Activated naive CD8-positive, alpha-beta T cell treated with anti-CD3 and anti-CD28 coated beads, Interleukin-2, amount 50 U/mL, for 24 hours (primary cell): Measurements from ENCODE around the gene LINC01488.

Experiments
- ATAC-seq: fragments of 150-1000 bp; cut with Tn5 transposase; one replicate; pipeline ENCODE4 v1.10.0; 2021
- DNase-seq: peaks from one replicate; pipeline ENCODE4 v3.0.0; 2021
- H3K27ac Mint-ChIP-seq: one replicate; pipeline ENCODE4 v1.8.0; 2021; ENCODE audit warnings: mild to moderate bottlenecking, mixed read lengths
- H3K27me3 Mint-ChIP-seq: one replicate; pipeline ENCODE4 v1.8.0; 2021; ENCODE audit warnings: mixed read lengths
- H3K36me3 Mint-ChIP-seq: one replicate; pipeline ENCODE4 v1.8.0; 2021; ENCODE audit warnings: low read depth, mixed read lengths
- H3K4me1 Mint-ChIP-seq: one replicate; pipeline ENCODE4 v1.8.0; 2021; ENCODE audit warnings: mixed read lengths
- H3K4me3 Mint-ChIP-seq: one replicate; pipeline ENCODE4 v1.8.0; 2021; ENCODE audit warnings: mild to moderate bottlenecking, moderate library complexity, mixed read lengths
- H3K9me3 Mint-ChIP-seq: one replicate; pipeline ENCODE4 v1.8.0; 2021; ENCODE audit warnings: mixed read lengths

The LINC01488 gene

DNA sequence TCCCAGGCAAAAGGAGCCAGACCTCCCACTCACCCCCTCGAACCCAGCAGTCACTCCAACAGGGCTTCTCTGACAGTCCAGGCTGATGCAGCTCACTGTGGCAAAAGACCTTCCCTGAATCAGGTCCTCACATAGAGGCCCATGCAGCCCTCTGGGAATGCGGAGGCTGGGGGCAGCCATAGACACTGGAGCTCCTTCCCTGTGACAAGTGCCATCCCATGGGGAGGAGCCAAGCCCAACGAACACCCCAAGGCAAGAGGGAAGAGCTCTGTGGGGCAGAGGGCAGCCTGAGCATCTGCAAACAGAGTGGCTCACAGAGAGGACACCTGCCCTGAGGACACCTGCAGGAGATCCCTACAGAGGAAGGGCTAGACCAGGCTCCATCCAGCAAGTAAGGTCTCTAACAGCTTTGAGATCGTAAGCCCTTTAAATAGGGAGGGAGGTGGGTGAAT lies at the start of gene LINC01488:
TSS of gene LINC01488 (plus strand) at position 271 of the 452 bp plus-strand sequence.
- Mint-ChIP-seq H3K27ac (no peak within 1 kb of the TSS), H3K36me3 (no peaks in the 10 kb centered on the region), H3K4me3 (no peak within 1 kb of the TSS), H3K4me1 (no peaks in the 10 kb centered on the region), H3K27me3 (no peaks in the 10 kb centered on the region), H3K9me3 (no peaks in the 10 kb centered on the region)
- ATAC-seq, result no peak
- no peak for DNase-seq

DNA sequence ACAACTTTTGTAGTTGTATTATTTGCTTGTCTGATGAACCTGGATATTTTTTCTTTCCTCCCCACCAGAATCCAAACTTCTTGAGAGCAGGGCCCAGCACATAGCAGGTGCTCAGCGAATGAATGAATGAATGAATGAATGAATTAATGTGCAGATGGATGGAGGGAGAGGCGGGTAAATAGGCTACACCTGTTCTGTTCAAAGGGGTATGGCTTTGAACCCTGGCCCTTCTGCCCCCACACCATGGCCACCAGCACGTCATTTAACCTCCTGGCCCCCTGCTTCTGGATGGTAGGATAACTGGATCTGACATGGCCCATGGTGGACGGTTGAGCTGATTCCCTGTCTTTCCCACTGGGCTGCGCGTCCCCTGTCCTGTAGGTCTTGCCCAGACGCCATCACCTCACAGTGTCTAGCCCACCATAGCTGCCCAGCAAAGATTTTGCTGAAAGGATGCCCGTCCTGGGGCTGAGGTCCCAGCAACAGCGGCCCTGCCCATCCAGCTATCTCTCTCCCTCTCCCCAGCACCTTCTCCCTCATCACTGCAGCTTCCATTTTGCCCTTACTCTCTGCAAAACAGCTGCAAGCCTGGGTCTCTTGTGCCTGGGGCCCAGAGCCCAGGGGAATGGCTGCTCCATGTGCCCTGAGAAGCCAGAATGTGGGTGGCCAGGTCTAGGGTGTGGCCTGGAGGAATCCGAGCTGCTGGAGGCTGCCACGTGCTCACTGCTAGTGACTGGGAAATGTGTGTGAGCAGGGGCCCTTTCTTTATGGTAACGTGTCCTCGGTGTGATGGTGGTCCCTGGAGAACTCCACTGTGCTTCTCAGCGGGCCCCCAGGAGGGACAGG lies 49.3 kb upstream of the LINC01488 start:
- H3K4me1 Mint-ChIP-seq, result no peaks in the 10 kb centered on the region
- H3K4me3 Mint-ChIP-seq, result no peak overlapping the region
- DNase-seq (no peak), ATAC-seq (no peak)
- H3K36me3 Mint-ChIP-seq, result no peaks in the 10 kb centered on the region
- H3K27me3 Mint-ChIP-seq, result peaks cover 32% of the 10 kb centered on the region
- H3K9me3 Mint-ChIP-seq, result no peaks in the 10 kb centered on the region
- no peak overlapping the region for H3K27ac Mint-ChIP-seq

DNA sequence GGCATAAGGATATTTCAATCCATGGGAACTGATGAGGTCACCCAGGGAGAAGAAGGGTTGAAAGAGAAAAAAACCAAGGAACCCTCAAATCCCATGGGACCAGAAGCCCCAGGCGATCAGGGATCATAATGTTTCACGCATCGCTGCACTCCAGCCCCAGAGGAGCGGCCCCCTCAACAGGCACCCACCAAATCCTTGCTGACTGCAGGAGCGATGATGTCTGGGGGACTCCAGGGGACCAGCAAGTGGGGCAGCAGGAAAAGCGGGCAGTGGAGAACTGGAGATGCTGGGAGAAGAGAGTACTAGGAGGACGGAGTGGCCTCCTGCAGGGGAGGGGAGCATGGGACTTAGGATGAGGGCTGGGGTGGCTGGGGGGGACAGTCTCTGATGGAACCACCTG lies 47.7 kb upstream of the LINC01488 start:
- Mint-ChIP-seq H3K4me3 (no peak overlapping the region), H3K27me3 (peaks cover 33% of the 10 kb centered on the region), H3K4me1 (no peaks in the 10 kb centered on the region), H3K9me3 (no peaks in the 10 kb centered on the region), H3K36me3 (no peaks in the 10 kb centered on the region), H3K27ac (no peak overlapping the region)
- DNase-seq (no peak), ATAC-seq (no peak)

DNA sequence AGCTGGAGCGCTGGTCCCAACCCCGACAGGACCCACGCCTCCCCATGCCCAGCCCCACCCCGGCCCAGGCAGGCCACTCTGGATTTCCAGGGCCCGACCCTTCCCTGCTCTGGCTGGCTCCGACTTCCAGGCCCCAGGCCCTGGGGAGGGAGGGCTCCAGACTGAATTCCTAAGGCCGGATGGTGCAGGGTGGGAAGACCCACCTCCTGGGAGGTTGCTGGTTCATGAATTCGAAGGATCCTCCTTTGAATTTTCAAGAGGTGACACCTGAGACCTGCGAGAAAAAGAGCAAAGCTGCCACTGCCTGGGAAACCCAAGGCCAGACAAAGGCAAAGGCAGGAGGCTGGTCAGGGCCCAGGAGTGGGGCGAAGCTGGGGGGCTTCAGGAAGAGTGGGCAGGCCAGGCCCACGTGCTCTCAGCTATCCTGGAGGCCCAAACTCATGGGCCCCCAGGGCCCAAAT lies 47.0 kb upstream of the LINC01488 start:
- DNase-seq (no peak), ATAC-seq (no peak)
- Mint-ChIP-seq H3K4me3 (no peak overlapping the region), H3K4me1 (no peaks in the 10 kb centered on the region), H3K27me3 (peaks cover 30% of the 10 kb centered on the region), H3K9me3 (no peaks in the 10 kb centered on the region), H3K36me3 (no peaks in the 10 kb centered on the region), H3K27ac (no peak overlapping the region)

DNA sequence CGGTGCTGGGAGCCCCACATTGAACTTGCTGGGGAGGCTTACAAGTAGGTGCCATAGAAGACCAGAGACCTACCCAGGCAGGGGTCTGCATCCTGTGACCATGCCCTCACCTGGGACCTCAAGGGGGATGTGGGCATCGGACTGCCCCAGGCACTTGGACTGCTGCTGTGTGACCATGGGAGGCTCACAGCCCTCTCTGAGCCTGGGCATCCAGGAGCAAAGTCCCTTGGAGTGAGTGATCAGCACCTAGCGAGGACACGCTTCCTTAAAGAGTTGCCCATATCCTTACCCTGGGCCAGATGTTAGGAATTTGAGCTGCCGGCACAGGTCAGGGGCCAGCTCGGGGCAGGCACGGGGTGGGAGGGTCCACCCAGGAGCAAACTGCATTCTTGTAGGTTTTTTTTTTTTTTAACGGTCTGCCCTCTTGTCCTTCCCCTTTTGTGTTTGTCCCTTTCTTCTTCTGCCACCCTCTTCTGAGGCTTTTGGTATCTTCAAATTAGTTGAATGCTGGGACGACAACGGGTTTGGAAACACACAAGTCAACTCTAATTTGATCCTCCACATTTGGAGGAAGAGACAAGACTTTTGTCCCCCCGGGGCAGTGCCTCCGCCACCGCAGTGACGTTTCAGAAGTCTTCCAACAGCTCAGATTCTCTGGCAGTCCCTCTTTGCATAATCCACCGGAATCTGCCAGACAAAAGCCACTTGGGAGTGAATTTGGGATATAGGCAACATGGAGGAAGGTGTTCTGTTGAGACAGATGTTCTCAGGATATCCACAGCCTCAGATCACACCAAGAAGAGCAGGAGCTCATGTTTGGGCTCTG lies 46.1 kb upstream of the LINC01488 start:
- Mint-ChIP-seq H3K36me3 (no peaks in the 10 kb centered on the region), H3K27me3 (peaks cover 35% of the 10 kb centered on the region), H3K27ac (no peak overlapping the region), H3K9me3 (no peaks in the 10 kb centered on the region), H3K4me1 (no peaks in the 10 kb centered on the region), H3K4me3 (no peak overlapping the region)
- no peak for ATAC-seq
- no peak for DNase-seq

DNA sequence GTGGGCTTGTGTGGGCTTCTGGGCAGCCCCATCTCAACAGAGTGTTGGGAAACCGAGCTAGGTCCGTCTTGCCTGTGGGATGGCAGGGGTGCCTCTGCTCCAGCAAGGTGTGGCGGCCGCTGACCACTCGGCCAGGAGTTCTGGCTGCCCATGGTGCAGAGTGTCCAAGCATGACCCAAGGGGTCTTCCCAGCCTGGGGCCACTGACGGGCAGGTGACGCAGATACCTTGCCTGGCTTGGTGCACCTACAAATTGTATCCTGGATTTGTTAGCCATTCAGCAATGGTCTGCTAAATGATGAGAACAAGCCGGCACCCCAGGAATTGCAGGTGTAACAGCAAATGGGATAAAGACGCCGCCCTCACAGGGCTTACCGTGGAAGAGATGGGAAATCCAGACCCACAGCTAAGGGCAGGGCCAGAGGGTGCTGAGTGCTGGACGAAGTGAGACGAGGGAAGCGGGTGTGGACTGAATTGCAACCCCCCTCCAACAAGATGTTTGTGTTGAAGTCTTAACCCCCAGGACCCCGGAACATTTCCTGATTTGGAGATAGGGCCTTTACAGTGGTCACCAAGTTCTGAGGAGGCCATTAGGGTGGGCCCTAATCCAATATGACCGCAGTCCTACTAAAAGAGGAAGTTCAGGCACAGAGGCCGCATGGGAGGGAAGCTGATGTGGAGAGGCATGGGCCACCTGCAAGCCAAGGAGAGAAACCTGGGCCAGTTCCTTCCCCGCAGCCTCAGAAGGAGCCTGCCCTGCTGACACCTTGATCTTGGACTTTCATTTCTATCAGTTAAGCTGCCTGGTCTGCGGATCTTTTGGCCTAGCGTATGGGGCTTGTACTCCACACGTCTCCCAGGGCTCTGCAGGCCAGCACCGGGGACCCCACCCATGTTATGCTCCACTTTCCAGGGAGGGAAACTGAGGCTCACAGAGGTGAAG lies 45.2 kb upstream of the LINC01488 start:
- Mint-ChIP-seq H3K36me3 (no peaks in the 10 kb centered on the region), H3K27me3 (peaks cover 32% of the 10 kb centered on the region), H3K4me1 (no peaks in the 10 kb centered on the region), H3K4me3 (no peak overlapping the region), H3K9me3 (no peaks in the 10 kb centered on the region), H3K27ac (no peak overlapping the region)
- no peak for ATAC-seq
- DNase-seq, result no peak

DNA sequence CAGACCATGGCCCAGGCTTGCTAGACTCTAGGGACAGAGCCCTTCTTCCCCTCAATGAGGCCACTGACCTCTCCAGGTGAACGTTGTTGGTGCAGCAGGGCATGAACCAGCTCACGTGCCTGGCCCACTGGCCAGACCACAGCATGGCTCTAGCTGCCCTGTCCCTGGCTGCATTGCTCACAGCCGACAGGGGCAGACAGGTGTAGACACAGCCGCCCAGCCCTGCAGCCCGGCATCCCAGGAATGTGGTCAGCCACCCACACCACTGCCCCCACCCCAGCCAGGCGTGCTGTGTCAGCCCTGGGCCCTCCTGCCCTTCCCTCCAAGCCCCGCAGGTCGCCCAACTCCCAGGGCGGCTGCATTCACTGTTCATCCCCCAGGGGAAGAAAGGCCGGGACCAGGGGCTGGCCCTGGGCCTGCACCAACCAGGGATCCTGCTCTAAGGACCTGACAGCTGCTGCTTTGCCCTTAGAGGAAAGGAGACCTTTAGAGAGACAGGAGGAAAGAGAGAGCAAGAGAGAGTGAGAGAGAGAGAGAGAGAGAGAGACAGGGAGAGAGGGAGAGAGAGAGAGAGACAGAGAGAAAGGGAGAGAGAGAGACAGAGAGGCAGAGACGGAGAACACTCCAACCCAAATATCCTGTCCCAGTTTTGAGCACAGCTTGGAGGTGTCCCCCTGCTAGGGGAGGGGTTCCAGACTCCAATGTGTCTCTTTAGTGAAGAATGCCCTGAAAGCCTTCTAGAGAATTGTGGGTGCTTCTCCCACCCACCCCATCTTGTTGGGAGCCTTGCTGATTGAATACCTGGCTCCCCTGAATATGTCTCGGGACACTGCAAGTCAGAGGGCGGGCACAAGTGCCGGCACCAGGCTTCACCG lies 44.2 kb upstream of the LINC01488 start:
- Mint-ChIP-seq H3K4me3 (no peak overlapping the region), H3K27me3 (peaks cover 30% of the 10 kb centered on the region), H3K36me3 (no peaks in the 10 kb centered on the region), H3K27ac (no peak overlapping the region), H3K9me3 (no peaks in the 10 kb centered on the region), H3K4me1 (peaks cover 3% of the 10 kb centered on the region)
- ATAC-seq (no peak), DNase-seq (no peak)

DNA sequence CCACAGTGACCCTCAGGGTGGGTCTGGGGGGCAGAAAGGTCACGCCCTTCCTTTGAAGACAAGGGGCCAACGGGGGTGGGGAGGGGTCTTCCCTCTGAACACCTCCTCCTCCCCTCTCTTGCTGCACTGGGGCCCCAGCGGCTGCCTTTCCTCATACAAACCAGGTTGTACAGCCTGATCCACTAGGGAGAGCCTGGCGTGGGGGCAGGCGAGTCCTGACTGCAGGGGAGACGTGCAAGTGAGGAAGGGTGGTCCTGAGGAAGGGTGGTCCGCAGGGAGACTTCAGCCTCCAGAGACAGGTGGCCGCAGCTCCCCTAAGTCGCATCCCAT lies 43.6 kb upstream of the LINC01488 start:
- Mint-ChIP-seq H3K27me3 (peaks cover 31% of the 10 kb centered on the region), H3K4me1 (peaks cover 8% of the 10 kb centered on the region), H3K36me3 (no peaks in the 10 kb centered on the region), H3K9me3 (no peaks in the 10 kb centered on the region), H3K27ac (no peak overlapping the region), H3K4me3 (no peak overlapping the region)
- DNase-seq, result no peak
- ATAC-seq, result no peak

DNA sequence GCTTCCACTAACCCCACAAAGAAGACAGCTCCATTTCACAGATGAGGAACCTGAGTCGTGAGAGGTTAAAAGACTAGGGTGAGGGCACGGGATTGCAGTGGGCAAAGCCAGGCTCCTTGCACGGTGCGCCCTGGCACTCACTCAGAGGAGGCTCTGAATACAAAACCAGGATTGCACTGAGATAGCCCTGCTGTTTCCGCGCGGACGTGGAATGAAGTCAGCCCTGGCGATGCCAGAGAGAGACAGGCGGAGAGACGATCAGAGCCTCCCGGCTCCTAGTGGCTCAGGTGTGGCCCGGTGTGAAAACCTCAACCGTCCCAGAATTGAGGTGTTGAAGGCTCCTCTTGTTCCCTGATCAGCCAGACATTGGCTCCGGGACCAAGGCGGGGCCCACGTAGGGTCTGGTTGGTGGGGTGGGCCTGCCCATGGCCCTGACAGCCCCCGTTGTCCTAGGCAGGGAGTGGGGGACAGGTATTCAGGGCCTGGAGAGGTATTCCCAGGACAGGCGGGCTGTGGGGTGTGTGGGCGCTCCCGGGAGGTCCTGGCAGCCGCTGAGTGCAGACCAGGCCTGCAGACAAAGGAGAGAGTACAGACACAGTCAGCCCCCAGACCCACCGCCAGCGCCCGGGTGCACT lies 43.1 kb upstream of the LINC01488 start:
- Mint-ChIP-seq H3K4me1 (peaks cover 12% of the 10 kb centered on the region), H3K27ac (no peak overlapping the region)

DNA sequence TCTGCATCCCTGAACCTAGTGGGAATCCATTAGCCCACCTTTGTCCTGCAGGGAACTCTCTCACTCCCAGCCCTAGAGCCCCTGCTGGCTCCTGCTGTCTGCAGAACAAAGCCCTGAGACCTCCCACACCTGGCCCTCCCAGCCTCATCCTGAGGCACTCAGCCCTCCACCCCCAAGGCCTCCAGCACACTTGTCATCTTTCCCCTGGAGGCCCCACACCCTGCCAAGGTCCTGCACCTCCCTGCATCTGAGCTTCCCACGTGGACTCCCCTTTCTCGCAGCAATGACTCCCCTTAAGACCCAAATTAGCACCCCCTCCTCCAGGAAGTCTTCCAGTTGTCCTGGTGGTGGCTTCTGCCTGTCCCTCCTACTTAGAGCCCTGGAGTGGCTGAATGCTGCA lies 42.3 kb upstream of the LINC01488 start:
- H3K4me1 Mint-ChIP-seq, result peaks cover 17% of the 10 kb centered on the region
- peaks cover 25% of the 10 kb centered on the region for H3K27me3 Mint-ChIP-seq
- no peak overlapping the region for H3K4me3 Mint-ChIP-seq

More for the DNA sequence above, 43.1 kb upstream of the LINC01488 start:
- ATAC-seq, result no peak
- no peaks in the 10 kb centered on the region for H3K9me3 Mint-ChIP-seq
- H3K27me3 Mint-ChIP-seq, result peaks cover 29% of the 10 kb centered on the region
- no peak overlapping the region for H3K4me3 Mint-ChIP-seq
- no peaks in the 10 kb centered on the region for H3K36me3 Mint-ChIP-seq
- DNase-seq, result no peak

DNA sequence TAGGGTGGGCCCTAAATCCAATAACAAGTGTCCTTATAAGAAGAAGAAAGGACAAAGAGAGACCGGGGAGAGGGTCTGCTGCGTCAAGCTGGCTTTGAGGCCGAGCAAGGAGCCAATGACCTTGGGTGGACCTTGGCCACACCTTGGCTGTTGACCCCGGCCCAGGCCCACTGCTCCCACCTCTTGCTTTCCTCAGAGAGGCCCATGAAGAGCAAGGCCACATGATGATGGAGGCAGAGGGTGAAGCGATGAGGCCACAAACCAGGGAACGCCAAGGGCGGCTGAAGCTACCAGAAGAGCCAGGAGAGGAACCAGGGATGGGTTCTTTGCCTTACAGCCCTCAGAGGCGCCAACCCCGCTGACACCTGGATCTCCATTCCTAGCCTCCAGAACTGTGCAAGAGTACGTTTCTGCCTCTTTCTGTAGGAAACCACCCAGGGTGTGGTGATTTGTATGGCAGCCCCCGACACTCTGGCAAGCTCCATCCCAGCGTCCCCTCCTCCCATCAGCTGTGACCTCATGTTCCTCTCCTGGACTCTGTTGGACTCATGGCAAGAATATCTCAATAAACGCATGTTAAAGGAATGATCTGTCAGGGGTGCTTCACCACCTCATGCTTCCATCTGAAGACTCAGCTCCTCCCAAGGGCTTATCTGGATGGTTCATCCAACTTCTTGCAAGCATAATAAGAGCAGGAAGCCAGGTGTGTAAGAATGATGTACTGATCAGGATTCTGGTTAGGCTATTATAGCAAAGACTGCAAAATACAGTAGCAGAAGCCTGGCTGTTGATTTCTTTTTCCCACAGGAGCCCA lies 41.6 kb upstream of the LINC01488 start:
- no peak for ATAC-seq
- Mint-ChIP-seq H3K27me3 (peaks cover 29% of the 10 kb centered on the region), H3K4me3 (no peak overlapping the region)

More for the DNA sequence above, 42.3 kb upstream of the LINC01488 start:
- Mint-ChIP-seq H3K27ac (no peak overlapping the region), H3K9me3 (no peaks in the 10 kb centered on the region), H3K36me3 (no peaks in the 10 kb centered on the region)
- no peak for DNase-seq
- no peak for ATAC-seq

DNA sequence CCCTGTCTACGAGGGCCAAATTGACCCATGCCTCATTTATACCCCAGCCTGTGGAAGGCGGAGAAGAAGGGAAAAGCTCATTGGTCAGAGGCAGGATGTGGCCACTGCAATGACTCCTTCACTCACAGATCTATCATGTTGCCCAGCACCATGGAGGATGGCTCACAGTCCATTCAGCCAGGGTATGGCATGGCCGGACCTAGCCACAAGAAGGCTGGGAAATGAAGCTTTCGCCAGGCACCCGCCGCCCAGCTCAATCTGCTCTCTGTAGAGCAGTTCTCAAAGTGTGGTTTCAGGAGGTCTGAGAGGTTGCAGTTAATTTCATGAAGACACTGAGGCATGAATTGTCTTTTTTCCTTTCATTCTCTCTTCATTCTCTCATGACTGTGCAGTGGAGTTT lies 40.6 kb upstream of the LINC01488 start:
- Mint-ChIP-seq H3K36me3 (no peaks in the 10 kb centered on the region), H3K27me3 (peaks cover 27% of the 10 kb centered on the region), H3K27ac (no peak overlapping the region), H3K4me3 (no peak overlapping the region), H3K9me3 (no peaks in the 10 kb centered on the region), H3K4me1 (peaks cover 22% of the 10 kb centered on the region)
- DNase-seq (no peak), ATAC-seq (no peak)

More for the DNA sequence above, 41.6 kb upstream of the LINC01488 start:
- Mint-ChIP-seq H3K36me3 (no peaks in the 10 kb centered on the region), H3K9me3 (no peaks in the 10 kb centered on the region), H3K27ac (no peak overlapping the region), H3K4me1 (peaks cover 22% of the 10 kb centered on the region)
- DNase-seq, result no peak
